Epithelial cell of proximal tubule (primary cell): ENCODE results near the gene SLC7A5. TPM values are rescaled to one million over a fixed set of nuclear protein-coding genes. Genes with fewer than 3 reads are reported as not detected.
"Not testable (repeated sequence)": the region's sequence is repeated elsewhere in the genome, so short reads cannot be mapped to it uniquely, and the experiment has no call there.

Source experiments
- DNase-seq: peaks from one replicate; pipeline ENCODE4 v3.0.0-alpha.2; 2011; ENCODE audit warnings: low read depth
- H3K4me3 ChIP-seq: 2 replicates; pipeline ENCODE4 v1.5.1; 2011; ENCODE audit warnings: low read depth, mild to moderate bottlenecking, low read length
- total RNA-seq: library from RNA; depleted of rRNA; stranded (reverse); fragments of >200 nt; gene quantifications from 2 replicates; pipeline ENCODE4 v1.2.3, GENCODE V29; 2015
- TF ChIP-seq, protein P1 (sequence below): conservative IDR thresholded peaks from 2 replicates; pipeline ENCODE4 v1.5.1; 2012; ENCODE audit warnings: low read depth, mild to moderate bottlenecking, low read length

The SLC7A5 gene
- total RNA-seq, 1 donor from 2014 or later = 55.1 TPM

- TF ChIP-seq, protein P1, sequence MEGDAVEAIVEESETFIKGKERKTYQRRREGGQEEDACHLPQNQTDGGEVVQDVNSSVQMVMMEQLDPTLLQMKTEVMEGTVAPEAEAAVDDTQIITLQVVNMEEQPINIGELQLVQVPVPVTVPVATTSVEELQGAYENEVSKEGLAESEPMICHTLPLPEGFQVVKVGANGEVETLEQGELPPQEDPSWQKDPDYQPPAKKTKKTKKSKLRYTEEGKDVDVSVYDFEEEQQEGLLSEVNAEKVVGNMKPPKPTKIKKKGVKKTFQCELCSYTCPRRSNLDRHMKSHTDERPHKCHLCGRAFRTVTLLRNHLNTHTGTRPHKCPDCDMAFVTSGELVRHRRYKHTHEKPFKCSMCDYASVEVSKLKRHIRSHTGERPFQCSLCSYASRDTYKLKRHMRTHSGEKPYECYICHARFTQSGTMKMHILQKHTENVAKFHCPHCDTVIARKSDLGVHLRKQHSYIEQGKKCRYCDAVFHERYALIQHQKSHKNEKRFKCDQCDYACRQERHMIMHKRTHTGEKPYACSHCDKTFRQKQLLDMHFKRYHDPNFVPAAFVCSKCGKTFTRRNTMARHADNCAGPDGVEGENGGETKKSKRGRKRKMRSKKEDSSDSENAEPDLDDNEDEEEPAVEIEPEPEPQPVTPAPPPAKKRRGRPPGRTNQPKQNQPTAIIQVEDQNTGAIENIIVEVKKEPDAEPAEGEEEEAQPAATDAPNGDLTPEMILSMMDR = no peak
- no peak overlapping the region for H3K4me3 ChIP-seq
- DNase-seq = no peak
These were observed 77.8 kb downstream of the SLC7A5 start for GRCh38 chr16:87791295-87792204.

- DNase-seq = no peak
- TF ChIP-seq, protein P1 = no peak
- no peak overlapping the region for H3K4me3 ChIP-seq
These were observed 78.8 kb downstream of the SLC7A5 start for GRCh38 chr16:87790292-87791100.

DNA sequence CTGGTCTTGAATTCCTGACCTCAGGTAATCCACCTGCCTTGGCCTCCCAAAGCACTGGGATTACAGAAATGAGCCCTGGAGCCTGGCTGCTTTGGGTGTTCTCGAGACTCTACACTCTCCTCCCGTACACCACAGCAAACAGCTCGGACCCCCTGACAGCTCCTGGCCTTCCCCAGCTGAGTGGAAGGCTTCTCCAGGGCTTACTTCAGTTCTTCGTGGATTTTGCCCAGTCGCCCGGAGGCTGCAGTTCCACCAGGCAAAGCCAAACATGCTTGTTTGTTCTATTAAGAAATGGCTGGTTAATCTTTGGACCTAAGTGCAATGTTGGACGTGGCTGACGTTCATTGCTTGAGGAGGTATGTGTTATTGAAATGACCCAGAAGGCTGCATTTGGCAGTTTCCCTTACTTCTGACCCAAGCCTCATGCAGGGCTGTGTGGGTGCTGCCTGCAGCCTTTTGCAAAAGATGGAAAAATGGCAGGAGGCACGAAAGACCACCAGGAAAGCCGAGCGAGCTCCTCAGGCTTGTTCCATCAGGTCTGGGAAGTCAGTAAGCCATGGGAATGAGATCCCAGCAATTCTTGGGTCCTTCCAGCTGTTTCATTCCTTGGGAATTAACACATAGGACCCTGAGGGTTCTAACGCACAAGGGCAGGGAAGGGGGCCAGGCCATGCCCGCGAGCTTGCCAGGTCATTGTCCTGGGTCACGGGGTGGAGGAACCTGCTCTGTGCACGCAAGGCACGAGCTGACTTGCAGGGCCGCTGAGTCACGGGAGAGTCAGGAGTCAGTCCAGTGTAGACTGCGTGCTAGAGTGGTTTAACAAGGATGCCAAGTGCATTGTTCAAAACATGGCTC lies 79.6 kb downstream of the SLC7A5 start:
- DNase-seq = peak; percentile 78
- TF ChIP-seq, protein P1 = no peak
- no peak overlapping the region for H3K4me3 ChIP-seq

GRCh38 chr16:87788730-87789436 lies 80.4 kb downstream of the SLC7A5 start:
- H3K4me3 ChIP-seq, DNase-seq: not testable (repeated sequence)

GRCh38 chr16:87787451-87788091 lies 81.7 kb downstream of the SLC7A5 start:
- not testable (repeated sequence) for H3K4me3 ChIP-seq, DNase-seq

DNA sequence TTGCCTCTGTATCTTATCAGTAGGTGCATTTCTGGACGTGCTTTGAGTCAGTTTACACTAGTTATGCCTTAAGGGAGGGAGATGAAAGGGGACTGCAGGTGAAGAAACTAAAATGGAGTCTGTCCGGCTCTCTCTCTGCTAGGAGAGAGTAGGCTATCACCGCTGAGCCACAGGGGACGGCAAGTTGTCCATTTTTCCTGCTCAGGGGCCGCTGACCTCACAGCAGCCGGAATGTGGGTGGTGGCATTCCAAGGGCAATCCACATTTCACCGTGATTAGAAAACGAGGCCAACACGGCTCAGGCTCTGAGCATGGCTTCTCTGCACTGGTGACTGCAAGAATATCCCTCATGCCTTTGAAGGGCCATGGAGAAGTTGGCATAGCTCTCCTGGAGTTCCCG lies 84.5 kb downstream of the SLC7A5 start:
- H3K4me3 ChIP-seq = no peak overlapping the region
- TF ChIP-seq, protein P1 = no peak
- DNase-seq = no peak

- TF ChIP-seq, protein P1 = no peak
- H3K4me3 ChIP-seq = no peak overlapping the region
- DNase-seq = no peak
These were observed 87.3 kb downstream of the SLC7A5 start for GRCh38 chr16:87782033-87782432.
